Epithelial cell of proximal tubule (primary cell): ENCODE data around the gene MC4R. TPM values are rescaled to one million over a fixed set of nuclear protein-coding genes. Genes with fewer than 3 reads are reported as not detected.

Experiments
- DNase-seq: peaks from one replicate; pipeline ENCODE4 v3.0.0-alpha.2; 2011; ENCODE audit warnings: low read depth
- H3K4me3 ChIP-seq: 2 replicates; pipeline ENCODE4 v1.5.1; 2011; ENCODE audit warnings: low read depth, mild to moderate bottlenecking, low read length
- CTCF ChIP-seq: conservative IDR thresholded peaks from 2 replicates; pipeline ENCODE4 v1.5.1; 2012; ENCODE audit warnings: low read depth, mild to moderate bottlenecking, low read length
- total RNA-seq: library from RNA; depleted of rRNA; stranded (reverse); fragments of >200 nt; gene quantifications from 2 replicates; pipeline ENCODE4 v1.2.3, GENCODE V29; 2015

Gene MC4R
- total RNA-seq, 1 donor from 2014 or later = not detected

DNA sequence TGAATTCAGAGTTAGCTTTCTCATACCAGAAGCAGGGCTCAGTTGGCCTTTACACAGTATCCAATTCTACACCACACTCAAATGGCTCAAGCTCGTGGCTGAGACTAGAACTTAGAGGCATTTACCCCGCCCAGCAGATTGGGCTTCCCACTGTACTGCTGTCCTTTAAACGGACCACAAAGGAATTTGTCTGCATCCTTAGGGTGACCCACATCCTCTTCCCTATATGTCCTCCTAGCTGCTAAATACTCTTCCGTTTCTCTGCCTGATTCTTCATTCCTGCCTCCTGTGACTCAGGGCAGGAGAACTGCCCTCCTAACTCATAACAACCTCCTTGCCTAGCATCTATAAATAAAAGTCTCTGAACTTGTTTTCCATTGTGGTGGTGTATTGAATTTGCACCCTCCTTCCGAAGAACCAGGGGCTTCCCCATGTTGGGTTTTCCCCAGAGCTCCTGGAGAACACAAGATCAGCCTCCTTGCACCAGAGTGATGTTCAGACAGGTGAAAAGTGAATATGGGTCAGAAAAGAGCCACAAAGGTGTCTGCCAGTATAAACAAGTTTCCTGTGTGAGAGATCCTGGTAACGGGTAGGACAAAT is 32.0 kb upstream of the MC4R start:
- H3K4me3 ChIP-seq = no peak overlapping the region
- no peak for DNase-seq
- no peak for TF ChIP-seq CTCF

DNA sequence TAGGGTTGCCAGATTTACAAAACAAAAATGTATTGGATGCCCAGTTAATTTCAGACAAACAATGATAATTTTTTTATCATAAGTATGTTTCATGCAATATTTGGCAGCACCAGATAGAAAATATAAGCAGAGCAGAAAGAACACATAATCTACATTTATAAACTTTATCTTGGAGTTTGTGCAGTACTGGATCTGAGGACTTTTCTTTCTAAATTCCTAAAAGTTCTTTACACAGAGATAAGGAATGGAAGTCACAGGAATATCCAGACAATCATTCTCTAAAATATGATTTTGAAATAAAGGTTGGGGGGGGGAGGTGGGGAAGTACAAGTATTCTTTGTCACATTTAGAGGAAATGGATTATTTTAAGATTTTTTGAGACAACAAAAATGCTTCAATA is 28.8 kb upstream of the MC4R start:
- H3K4me3 ChIP-seq = no peak overlapping the region
- TF ChIP-seq CTCF = no peak
- no peak for DNase-seq

- no peak for TF ChIP-seq CTCF
- no peak overlapping the region for H3K4me3 ChIP-seq
- no peak for DNase-seq
Measured at GRCh38 chr18:60391571-60392226, 19.1 kb upstream of the MC4R start.

DNA sequence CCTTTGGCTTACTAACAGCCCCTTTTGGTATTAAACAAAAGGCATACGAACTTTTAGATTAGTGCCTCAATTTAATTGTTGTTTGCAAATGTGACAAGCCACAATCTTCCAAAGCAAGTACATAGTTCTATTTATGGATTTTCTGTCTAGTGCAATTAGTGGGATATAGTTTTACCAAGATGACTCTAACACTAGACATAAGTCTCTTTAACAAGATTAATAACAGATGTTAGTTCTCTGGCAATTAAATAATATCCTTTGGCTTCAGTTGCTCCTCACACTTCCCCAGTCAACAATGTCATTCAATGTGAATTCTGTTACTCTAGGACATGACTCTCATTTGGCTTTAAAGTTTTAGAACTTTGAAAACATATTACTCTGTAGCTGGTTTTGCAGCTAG is 16.7 kb upstream of the MC4R start:
- no peak overlapping the region for H3K4me3 ChIP-seq
- no peak for DNase-seq
- no peak for TF ChIP-seq CTCF

GRCh38 chr18:60385693-60386092 is 13.1 kb upstream of the MC4R start:
- TF ChIP-seq CTCF = no peak
- no peak for DNase-seq

DNA sequence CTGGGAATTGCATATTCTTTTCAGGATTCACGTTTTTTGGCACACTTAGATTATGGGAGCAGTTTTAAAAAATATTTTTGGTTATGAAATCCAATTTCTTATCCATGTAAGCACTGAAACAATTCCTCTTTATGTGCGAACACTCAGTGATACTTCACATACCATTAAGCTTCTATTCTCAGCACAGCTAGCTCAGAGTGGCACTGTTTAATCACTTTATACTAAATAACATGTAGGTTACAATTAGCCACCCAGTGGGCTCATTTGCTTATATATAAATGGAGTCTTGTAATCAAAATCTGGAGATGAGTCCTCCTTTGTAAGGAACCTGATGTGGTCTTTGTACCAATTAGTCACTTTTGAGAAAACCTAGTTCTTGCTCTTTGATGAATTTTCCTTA is 11.3 kb upstream of the MC4R start:
- TF ChIP-seq CTCF = no peak
- H3K4me3 ChIP-seq = no peak overlapping the region
- DNase-seq = no peak

More at GRCh38 chr18:60385693-60386092, 13.1 kb upstream of the MC4R start:
- no peak overlapping the region for H3K4me3 ChIP-seq
